GM21529 (cell line): ENCODE data around the gene EDEM1.

Experiments used
- ATAC-seq: cut with Tn5 transposase; IDR thresholded peaks from one replicate; pipeline ENCODE4 v1.9.1; 2021; ENCODE audit not compliant: unreplicated experiment

The EDEM1 gene

GRCh38 chr3:5264093-5264600 is 76.6 kb downstream of the EDEM1 start:
- ATAC-seq, result no peak

- no peak for ATAC-seq
Measured at GRCh38 chr3:5264896-5265770, 77.6 kb downstream of the EDEM1 start.

- no peak for ATAC-seq
Measured at GRCh38 chr3:5267252-5267651, 79.7 kb downstream of the EDEM1 start.

GRCh38 chr3:5267889-5268288 is 80.4 kb downstream of the EDEM1 start:
- no peak for ATAC-seq
